CD4-positive, alpha-beta T cell (primary cell): Measurements from ENCODE around the gene ARMC7. TPM values are rescaled to one million over a fixed set of nuclear protein-coding genes. Genes with fewer than 3 reads are reported as not detected.

ENCODE experiments used
- ATAC-seq: fragments of 200-7000 bp; cut with Tn5 transposase; one replicate; pipeline ENCODE4 v1.10.0; 2022; ENCODE audit warnings: mild to moderate bottlenecking; ENCODE audit not compliant: poor library complexity
- CTCF ChIA-PET: fragments of 350-600 bp; sonication (Branson Sonifier 250); formaldehyde crosslinking; loops from one replicate; lab custom pipeline; 2021; ENCODE audit warnings: antibody characterized with exemption, inconsistent platforms; lab: Charles Lee
- POLR2A ChIA-PET: fragments of 350-600 bp; sonication (Branson Sonifier 250); formaldehyde crosslinking; loops from one replicate; lab custom pipeline; 2021; ENCODE audit warnings: antibody characterized with exemption, inconsistent platforms; lab: Charles Lee
- DNase-seq, 14 experiments: peaks; one replicate each; pipeline ENCODE4 v3.0.0-alpha.2; 2013 to 2020; ENCODE audit warnings: mixed read lengths in 2 of 14
- H3K27ac ChIP-seq, 2 donors: one replicate each; pipeline versions ENCODE4 v1.5.1 to v1.7.0; 2013; ENCODE audit warnings: low read length in 2 of 2, low read depth in 1 of 2, mild to moderate bottlenecking in 1 of 2
- H3K27me3 ChIP-seq, 2 experiments: 1 replicate in 1 of 2; 2 replicates in 1 of 2; pipeline versions ENCODE4 v1.6.1 to v1.7.0; 2013; ENCODE audit warnings: low read length in 2 of 2, control low read depth in 1 of 2, mild to moderate bottlenecking in 1 of 2, moderate library complexity in 1 of 2; ENCODE audit not compliant: insufficient read depth in 2 of 2, control insufficient read depth in 1 of 2
- H3K36me3 ChIP-seq: one replicate; pipeline ENCODE4 v1.6.1; 2013; ENCODE audit warnings: low read length, control low read depth; ENCODE audit not compliant: insufficient read depth
- H3K4me1 ChIP-seq: one replicate; pipeline ENCODE4 v1.6.1; 2013; ENCODE audit warnings: low read length, control low read depth; ENCODE audit not compliant: insufficient read depth
- H3K4me3 ChIP-seq: one replicate; pipeline ENCODE4 v1.5.1; 2013; ENCODE audit warnings: mild to moderate bottlenecking, low read length, moderate library complexity
- H3K9me3 ChIP-seq, 2 experiments: 1 replicate in 1 of 2; 2 replicates in 1 of 2; pipeline versions ENCODE4 v1.6.1 to v1.7.0; 2013; ENCODE audit warnings: low read length in 2 of 2, mild to moderate bottlenecking in 2 of 2, control low read depth in 1 of 2, moderate library complexity in 1 of 2; ENCODE audit not compliant: control insufficient read depth in 1 of 2, insufficient read depth in 1 of 2
- H3K27ac Mint-ChIP-seq: one replicate; pipeline ENCODE4 v1.8.0; 2020; ENCODE audit warnings: mixed read lengths
- H3K27me3 Mint-ChIP-seq: one replicate; pipeline ENCODE4 v1.8.0; 2021; ENCODE audit warnings: mixed read lengths
- H3K36me3 Mint-ChIP-seq: one replicate; pipeline ENCODE4 v1.8.0; 2021; ENCODE audit warnings: low read depth, mixed read lengths
- H3K4me1 Mint-ChIP-seq: one replicate; pipeline ENCODE4 v1.8.0; 2021; ENCODE audit warnings: low read depth, mixed read lengths
- H3K4me3 Mint-ChIP-seq: one replicate; pipeline ENCODE4 v1.8.0; 2020; ENCODE audit warnings: mild to moderate bottlenecking, mixed read lengths
- H3K9me3 Mint-ChIP-seq: one replicate; pipeline ENCODE4 v1.8.0; 2020; ENCODE audit warnings: mixed read lengths
- CTCF ChIP-seq: fragments of 200-600 bp; IDR thresholded peaks from one replicate; pipeline ENCODE4 v1.8.0; 2022; ENCODE audit warnings: antibody characterized with exemption, mild to moderate bottlenecking
- intact Hi-C, 2 experiments: fragments of 100-400 bp; cut with DNase I in 1 of 2; cut with micrococcal nuclease in 1 of 2; formaldehyde crosslinking; loops; one replicate each; pipeline versions ENCODE4 v1.15.1 to v1.9.0; 2023 to 2025; cut with DNase I, micrococcal nuclease
- total RNA-seq, 174 experiments: library from RNA in 2 of 174; stranded (reverse) in 2 of 174; gene quantifications; one replicate each; pipeline ENCODE4 v1.2.3 and lab custom pipeline; 2021 to 2026

The ARMC7 gene
- total RNA-seq, 2 experiments from 2014 or later, result 4.1 to 4.8 TPM

GRCh38 chr17:75064040-75064439 lies 45.7 kb upstream of the ARMC7 start:
- H3K36me3 ChIP-seq, result peaks cover 48% of the 10 kb centered on the region
- no peak overlapping the region for H3K27ac Mint-ChIP-seq
- POLR2A ChIA-PET, result no interaction called here

GRCh38 chr17:75064460-75064859 lies 45.3 kb upstream of the ARMC7 start:
- Mint-ChIP-seq H3K27me3 (no peaks in the 10 kb centered on the region), H3K4me1 (peaks cover 37% of the 10 kb centered on the region), H3K27ac (no peak overlapping the region), H3K9me3 (no peaks in the 10 kb centered on the region), H3K36me3 (peaks cover 53% of the 10 kb centered on the region), H3K4me3 (no peak overlapping the region)
- no peaks in the 10 kb centered on the region for H3K9me3 ChIP-seq
- H3K27me3 ChIP-seq, result no peaks in the 10 kb centered on the region
- intact Hi-C loops, result loop anchor here (5.0 to 10.0 kb wide), 4 partner anchors 43 to 138 kb away; partner anchors contain the start of genes ARMC7 (in 1 of the 2) and SUMO2 (in 1 of the 2)
- ChIA-PET POLR2A (interaction anchor here (0.7 kb wide), 1 partner anchor 9 kb away, joined by 3 read pairs; no protein-coding TSS in a partner anchor), CTCF (no interaction called here)
- peaks cover 32% of the 10 kb centered on the region for H3K4me1 ChIP-seq
- ATAC-seq (no peak), DNase-seq (no peak)
- peaks cover 46% of the 10 kb centered on the region for H3K36me3 ChIP-seq
- H3K27ac ChIP-seq, result no peak overlapping the region
- H3K4me3 ChIP-seq, result no peak overlapping the region
- no peak for TF ChIP-seq CTCF

More at GRCh38 chr17:75064040-75064439, 45.7 kb upstream of the ARMC7 start:
- CTCF ChIA-PET, result no interaction called here
- H3K27me3 ChIP-seq, result no peaks in the 10 kb centered on the region
- no peaks in the 10 kb centered on the region for H3K27me3 Mint-ChIP-seq
- peaks cover 39% of the 10 kb centered on the region for H3K4me1 Mint-ChIP-seq
- H3K4me3 Mint-ChIP-seq, result no peak overlapping the region
- no peak for ATAC-seq
- H3K9me3 ChIP-seq, result no peaks in the 10 kb centered on the region
- no peak overlapping the region for H3K4me3 ChIP-seq
- no peak for TF ChIP-seq CTCF
- no peak overlapping the region for H3K27ac ChIP-seq
- H3K4me1 ChIP-seq, result peaks cover 32% of the 10 kb centered on the region
- no peak for DNase-seq
- H3K36me3 Mint-ChIP-seq, result peaks cover 55% of the 10 kb centered on the region
- intact Hi-C loops, result loop anchor here (5.0 to 10.0 kb wide), 4 partner anchors 43 to 138 kb away; partner anchors contain the start of genes ARMC7 (in 1 of the 2) and SUMO2 (in 1 of the 2)
- H3K9me3 Mint-ChIP-seq, result no peaks in the 10 kb centered on the region

- ChIA-PET CTCF (no interaction called here), POLR2A (interaction anchor here (0.7 kb wide), 1 partner anchor 9 kb away, joined by 3 read pairs; no protein-coding TSS in a partner anchor)
- H3K27me3 Mint-ChIP-seq, result no peaks in the 10 kb centered on the region
- TF ChIP-seq CTCF, result no peak
- no peaks in the 10 kb centered on the region for H3K27me3 ChIP-seq
- intact Hi-C loops, result loop anchor here (5.0 to 10.0 kb wide), 4 partner anchors 42 to 137 kb away; partner anchors contain the start of genes ARMC7 (in 1 of the 2) and SUMO2 (in 1 of the 2)
- H3K27ac ChIP-seq, result no peak overlapping the region
- H3K4me1 ChIP-seq, result peaks cover 31% of the 10 kb centered on the region
- no peaks in the 10 kb centered on the region for H3K9me3 Mint-ChIP-seq
- DNase-seq (no peak), ATAC-seq (no peak)
- H3K36me3 ChIP-seq, result peaks cover 43% of the 10 kb centered on the region
- no peaks in the 10 kb centered on the region for H3K9me3 ChIP-seq
- H3K4me3 Mint-ChIP-seq, result no peak overlapping the region
- H3K36me3 Mint-ChIP-seq, result peaks cover 48% of the 10 kb centered on the region
- peaks cover 36% of the 10 kb centered on the region for H3K4me1 Mint-ChIP-seq
- no peak overlapping the region for H3K27ac Mint-ChIP-seq
- H3K4me3 ChIP-seq, result no peak overlapping the region
Measured at GRCh38 chr17:75064867-75065561, 44.8 kb upstream of the ARMC7 start.
